DMS 273 (cell line): ENCODE results near the gene C16orf89.

ENCODE experiments used
- DNase-seq: peaks from one replicate; lab custom pipeline; 2025; ENCODE audit not compliant: unreplicated experiment; lab: John Stamatoyannopoulos, UW

Gene C16orf89

GRCh38 chr16:5033256-5034166 is 32.2 kb downstream of the C16orf89 start, which contains the start of gene NAGPA:
Gene NAGPA (minus strand): TSS chr16:5033935. CDS start chr16:5033914, 21 bp downstream.
- DNase-seq = peak; percentile 93

- no peak for DNase-seq
Measured at GRCh38 chr16:5032748-5033167, 33.0 kb downstream of the C16orf89 start.

- no peak for DNase-seq
Measured at GRCh38 chr16:5031601-5032000, 34.2 kb downstream of the C16orf89 start.

GRCh38 chr16:5030251-5030870 is 35.4 kb downstream of the C16orf89 start:
- DNase-seq = no peak

GRCh38 chr16:5028950-5029475 is 36.7 kb downstream of the C16orf89 start:
- DNase-seq = no peak

- no peak for DNase-seq
Measured at GRCh38 chr16:5027575-5028235, 38.1 kb downstream of the C16orf89 start.

- DNase-seq = no peak
Measured at GRCh38 chr16:5027086-5027485, 38.7 kb downstream of the C16orf89 start.

- DNase-seq = no peak
Measured at GRCh38 chr16:5026664-5027063, 39.1 kb downstream of the C16orf89 start.

GRCh38 chr16:5025171-5025632 is 40.6 kb downstream of the C16orf89 start:
- peak; percentile 85 for DNase-seq

GRCh38 chr16:5024632-5025031 is 41.1 kb downstream of the C16orf89 start:
- peak; percentile 90 for DNase-seq

- no peak for DNase-seq
Measured at GRCh38 chr16:5022521-5022920, 43.2 kb downstream of the C16orf89 start.

GRCh38 chr16:5020551-5020950 is 45.2 kb downstream of the C16orf89 start:
- DNase-seq = no peak

GRCh38 chr16:5019775-5020174 is 46.0 kb downstream of the C16orf89 start:
- DNase-seq = no peak

- DNase-seq = no peak
Measured at GRCh38 chr16:5018793-5019192, 47.0 kb downstream of the C16orf89 start.

- DNase-seq = no peak
Measured at GRCh38 chr16:5017678-5017969, 48.1 kb downstream of the C16orf89 start.

- DNase-seq = no peak
Measured at GRCh38 chr16:5016967-5017677, 48.6 kb downstream of the C16orf89 start.

- no peak for DNase-seq
Measured at GRCh38 chr16:5015887-5016286, 49.9 kb downstream of the C16orf89 start.

GRCh38 chr16:5015351-5015750 is 50.4 kb downstream of the C16orf89 start:
- peak; percentile 23 for DNase-seq

GRCh38 chr16:5012887-5013286 is 52.9 kb downstream of the C16orf89 start:
- no peak for DNase-seq

GRCh38 chr16:5011637-5012036 is 54.1 kb downstream of the C16orf89 start:
- DNase-seq = no peak
